Measurements from ENCODE around the gene C10orf90. TPM values are rescaled to one million over a fixed set of nuclear protein-coding genes. Genes with fewer than 3 reads are reported as not detected.

Gene C10orf90
- total RNA-seq, 2 experiments from 2014 or later, result not detected

GRCh38 chr10:126468876-126469643 lies 201.4 kb downstream of the C10orf90 start:
- no peak overlapping the region for H3K4me3 Mint-ChIP-seq
- no peaks in the 10 kb centered on the region for H3K27me3 Mint-ChIP-seq
- no peak for DNase-seq
- peak; percentile 30 for ATAC-seq
- no peaks in the 10 kb centered on the region for H3K9me3 Mint-ChIP-seq (ENCODE audit: low read depth)
- no peak overlapping the region for H3K27ac Mint-ChIP-seq
- CTCF ChIA-PET, result no interaction called here
- H3K36me3 Mint-ChIP-seq, result no peaks in the 10 kb centered on the region
- H3K4me1 Mint-ChIP-seq, result peaks cover 7% of the 10 kb centered on the region

- CTCF ChIA-PET, result no interaction called here
- Mint-ChIP-seq H3K9me3 (ENCODE audit: low read depth) (no peaks in the 10 kb centered on the region), H3K4me3 (no peak overlapping the region), H3K27me3 (no peaks in the 10 kb centered on the region), H3K4me1 (peaks cover 7% of the 10 kb centered on the region), H3K27ac (no peak overlapping the region), H3K36me3 (no peaks in the 10 kb centered on the region)
- DNase-seq (no peak), ATAC-seq (no peak)
Observed at GRCh38 chr10:126468467-126468866, 202.0 kb downstream of the C10orf90 start.

GRCh38 chr10:126465771-126466170 lies 204.7 kb downstream of the C10orf90 start:
- Mint-ChIP-seq H3K27me3 (no peaks in the 10 kb centered on the region), H3K36me3 (no peaks in the 10 kb centered on the region), H3K9me3 (ENCODE audit: low read depth) (no peaks in the 10 kb centered on the region), H3K4me3 (no peak overlapping the region), H3K27ac (no peak overlapping the region), H3K4me1 (peaks cover 7% of the 10 kb centered on the region)
- CTCF ChIA-PET, result no interaction called here
- no peak for ATAC-seq
- no peak for DNase-seq

GRCh38 chr10:126463286-126463685 lies 207.2 kb downstream of the C10orf90 start:
- H3K4me1 Mint-ChIP-seq, result no peaks in the 10 kb centered on the region
- CTCF ChIA-PET, result no interaction called here
- no peak for ATAC-seq

GRCh38 chr10:126461289-126461940 lies 209.1 kb downstream of the C10orf90 start:
- no peak for DNase-seq
- Mint-ChIP-seq H3K4me3 (no peak overlapping the region), H3K4me1 (no peaks in the 10 kb centered on the region), H3K9me3 (ENCODE audit: low read depth) (no peaks in the 10 kb centered on the region), H3K27me3 (no peaks in the 10 kb centered on the region), H3K36me3 (no peaks in the 10 kb centered on the region), H3K27ac (no peak overlapping the region)
- ATAC-seq, result no peak
- CTCF ChIA-PET, result no interaction called here

More at GRCh38 chr10:126463286-126463685, 207.2 kb downstream of the C10orf90 start:
- H3K27me3 Mint-ChIP-seq, result no peaks in the 10 kb centered on the region
- H3K27ac Mint-ChIP-seq, result no peak overlapping the region
- H3K4me3 Mint-ChIP-seq, result no peak overlapping the region
- no peaks in the 10 kb centered on the region for H3K9me3 Mint-ChIP-seq (ENCODE audit: low read depth)
- no peak for DNase-seq
- H3K36me3 Mint-ChIP-seq, result no peaks in the 10 kb centered on the region

DNA sequence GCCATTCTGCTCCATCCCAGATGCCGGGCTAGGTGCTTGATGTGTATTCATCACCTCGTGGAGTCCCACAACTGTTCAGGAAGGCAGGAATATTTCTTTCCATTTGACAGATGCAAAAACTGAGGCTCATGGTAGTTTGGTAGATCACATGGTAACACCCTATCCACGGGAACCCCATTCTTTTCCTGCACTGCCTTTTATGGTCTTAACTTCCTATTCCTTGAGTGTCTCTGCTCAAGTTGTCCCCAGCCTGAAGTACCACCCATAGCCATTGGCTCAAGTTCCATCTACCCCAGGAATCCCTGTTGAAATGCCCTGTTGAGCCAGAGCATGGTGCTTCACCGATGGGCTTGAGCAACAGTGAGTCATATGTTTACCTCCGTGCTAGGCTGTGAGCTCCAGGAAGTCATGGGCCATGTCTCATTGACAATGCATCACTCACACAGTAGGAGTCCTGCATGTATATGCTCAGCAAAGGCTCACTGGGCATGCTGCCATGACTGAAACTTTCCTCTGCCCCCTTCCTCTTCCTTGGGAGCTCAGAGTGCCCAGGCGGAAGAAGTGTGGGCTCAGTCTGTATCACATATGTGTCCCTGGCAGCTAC lies 210.5 kb downstream of the C10orf90 start:
- DNase-seq, result no peak
- Mint-ChIP-seq H3K4me3 (no peak overlapping the region), H3K27ac (no peak overlapping the region), H3K36me3 (no peaks in the 10 kb centered on the region), H3K9me3 (ENCODE audit: low read depth) (no peaks in the 10 kb centered on the region), H3K4me1 (no peaks in the 10 kb centered on the region), H3K27me3 (no peaks in the 10 kb centered on the region)
- CTCF ChIA-PET, result no interaction called here
- ATAC-seq, result no peak

DNA sequence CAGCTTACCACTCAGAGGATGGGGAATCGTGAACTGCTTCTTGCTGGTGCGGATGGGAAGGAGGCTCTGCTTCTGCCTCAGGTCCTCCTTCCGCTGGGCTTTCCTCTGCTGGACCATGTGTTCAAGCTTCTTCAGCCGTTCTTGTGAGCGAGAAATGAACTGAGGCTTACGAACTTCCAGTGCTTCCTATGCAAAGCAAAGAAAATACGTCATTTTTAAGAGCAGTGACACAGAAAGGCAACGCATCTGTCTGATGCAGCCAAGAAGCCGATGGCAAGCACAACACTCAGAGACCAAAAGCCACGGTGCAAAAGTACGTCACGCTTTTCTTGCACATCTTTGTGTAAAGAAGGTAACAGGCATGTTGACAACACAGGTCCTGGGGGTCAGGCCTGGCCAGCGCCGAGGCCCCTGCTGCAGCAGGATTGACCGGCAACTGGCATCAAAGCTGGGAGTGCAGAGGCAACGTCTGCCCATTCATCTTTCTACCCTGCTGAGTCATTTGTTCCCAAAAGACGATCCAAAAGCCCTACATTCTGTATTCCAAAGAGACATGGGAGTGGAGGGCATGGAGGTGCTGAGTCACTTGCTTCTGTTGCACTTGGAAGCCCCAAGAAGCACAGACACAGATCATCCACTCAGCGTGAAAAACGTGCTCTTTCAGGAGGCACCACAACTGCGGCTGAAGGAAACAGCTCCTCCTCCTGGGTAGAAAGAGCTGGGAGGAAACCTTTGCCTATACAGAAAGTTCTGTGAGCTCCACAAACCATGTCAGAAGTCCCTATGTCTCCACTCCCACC lies 211.3 kb downstream of the C10orf90 start:
- H3K4me1 Mint-ChIP-seq, result no peaks in the 10 kb centered on the region
- DNase-seq (no peak), ATAC-seq (no peak)
- H3K9me3 Mint-ChIP-seq (ENCODE audit: low read depth), result no peaks in the 10 kb centered on the region
- CTCF ChIA-PET, result no interaction called here
- no peaks in the 10 kb centered on the region for H3K36me3 Mint-ChIP-seq
- H3K4me3 Mint-ChIP-seq, result no peak overlapping the region
- H3K27me3 Mint-ChIP-seq, result no peaks in the 10 kb centered on the region
- no peak overlapping the region for H3K27ac Mint-ChIP-seq

DNA sequence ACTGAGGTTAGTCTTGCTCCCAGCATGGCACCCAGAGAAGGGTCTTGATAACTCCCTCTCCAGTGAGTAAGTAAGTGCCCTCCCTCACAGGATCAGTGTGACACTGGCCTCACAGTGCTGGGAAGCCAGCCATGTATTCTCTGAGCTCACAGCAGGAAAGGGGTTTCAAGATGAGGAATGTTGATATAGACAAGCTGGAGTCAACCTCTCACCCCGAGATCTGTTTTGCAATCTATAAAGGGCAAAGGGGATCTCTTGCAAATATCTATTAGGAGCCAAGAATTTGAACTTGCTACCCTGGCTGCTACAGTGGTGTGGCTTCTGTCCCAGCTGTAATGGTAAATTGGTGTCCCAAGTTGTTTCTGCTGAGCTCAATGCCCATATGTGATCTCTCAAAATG lies 212.0 kb downstream of the C10orf90 start:
- no peak overlapping the region for H3K27ac Mint-ChIP-seq
- no peaks in the 10 kb centered on the region for H3K36me3 Mint-ChIP-seq
- H3K27me3 Mint-ChIP-seq, result no peaks in the 10 kb centered on the region
- no peaks in the 10 kb centered on the region for H3K4me1 Mint-ChIP-seq
- ATAC-seq (no peak), DNase-seq (no peak)
- no peaks in the 10 kb centered on the region for H3K9me3 Mint-ChIP-seq (ENCODE audit: low read depth)
- CTCF ChIA-PET, result no interaction called here
- H3K4me3 Mint-ChIP-seq, result no peak overlapping the region

GRCh38 chr10:126456632-126457031 lies 213.9 kb downstream of the C10orf90 start:
- H3K4me1 Mint-ChIP-seq, result no peaks in the 10 kb centered on the region
- DNase-seq, result no peak
- no peak overlapping the region for H3K4me3 Mint-ChIP-seq
- no peaks in the 10 kb centered on the region for H3K27me3 Mint-ChIP-seq
- H3K36me3 Mint-ChIP-seq, result no peaks in the 10 kb centered on the region
- H3K27ac Mint-ChIP-seq, result no peak overlapping the region
- no peaks in the 10 kb centered on the region for H3K9me3 Mint-ChIP-seq (ENCODE audit: low read depth)
- ATAC-seq, result no peak
- CTCF ChIA-PET, result no interaction called here

- CTCF ChIA-PET, result no interaction called here
- Mint-ChIP-seq H3K4me1 (no peaks in the 10 kb centered on the region), H3K36me3 (no peaks in the 10 kb centered on the region), H3K9me3 (ENCODE audit: low read depth) (peaks cover 3% of the 10 kb centered on the region), H3K27ac (no peak overlapping the region), H3K4me3 (no peak overlapping the region), H3K27me3 (no peaks in the 10 kb centered on the region)
- ATAC-seq (no peak), DNase-seq (no peak)
Observed at GRCh38 chr10:126455766-126456405, 214.6 kb downstream of the C10orf90 start.

DNA sequence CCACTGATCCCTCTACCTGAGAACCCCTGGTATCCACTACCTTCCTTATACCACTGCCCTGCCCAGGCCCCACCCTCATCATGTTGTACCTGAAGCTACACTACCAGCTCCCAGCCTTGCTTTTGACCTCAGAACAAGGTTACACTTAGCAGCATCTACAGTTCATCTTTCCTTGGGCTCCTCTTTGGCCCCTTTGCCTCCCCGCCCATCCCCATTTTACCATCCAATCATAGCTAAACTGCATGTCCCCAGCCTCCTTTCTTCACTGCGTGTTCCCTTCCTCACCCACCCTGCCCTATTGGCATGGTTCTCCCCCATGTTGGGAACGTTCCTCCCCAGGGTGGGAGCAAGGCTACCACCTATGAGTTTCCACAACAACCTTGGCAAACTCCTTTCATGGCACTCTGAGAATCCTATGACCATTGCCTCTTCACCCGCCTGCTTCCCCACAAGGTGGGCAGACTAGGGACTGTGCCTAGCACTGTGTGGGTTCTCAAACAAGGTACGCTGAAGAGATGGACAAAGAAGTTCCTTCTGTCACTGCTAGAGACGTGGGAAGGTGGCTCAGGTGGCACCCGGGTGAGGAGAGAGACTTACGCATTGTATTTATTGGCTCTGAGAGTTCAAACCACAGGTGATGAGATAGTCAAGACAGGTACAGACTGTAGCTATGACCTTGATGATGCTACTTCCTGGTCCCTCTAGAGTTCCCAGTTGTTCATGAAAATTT lies 215.3 kb downstream of the C10orf90 start:
- no peaks in the 10 kb centered on the region for H3K36me3 Mint-ChIP-seq
- no peaks in the 10 kb centered on the region for H3K4me1 Mint-ChIP-seq
- no peaks in the 10 kb centered on the region for H3K27me3 Mint-ChIP-seq
- no peak for ATAC-seq
- peaks cover 3% of the 10 kb centered on the region for H3K9me3 Mint-ChIP-seq (ENCODE audit: low read depth)
- CTCF ChIA-PET, result no interaction called here
- no peak overlapping the region for H3K27ac Mint-ChIP-seq
- H3K4me3 Mint-ChIP-seq, result no peak overlapping the region
- no peak for DNase-seq

DNA sequence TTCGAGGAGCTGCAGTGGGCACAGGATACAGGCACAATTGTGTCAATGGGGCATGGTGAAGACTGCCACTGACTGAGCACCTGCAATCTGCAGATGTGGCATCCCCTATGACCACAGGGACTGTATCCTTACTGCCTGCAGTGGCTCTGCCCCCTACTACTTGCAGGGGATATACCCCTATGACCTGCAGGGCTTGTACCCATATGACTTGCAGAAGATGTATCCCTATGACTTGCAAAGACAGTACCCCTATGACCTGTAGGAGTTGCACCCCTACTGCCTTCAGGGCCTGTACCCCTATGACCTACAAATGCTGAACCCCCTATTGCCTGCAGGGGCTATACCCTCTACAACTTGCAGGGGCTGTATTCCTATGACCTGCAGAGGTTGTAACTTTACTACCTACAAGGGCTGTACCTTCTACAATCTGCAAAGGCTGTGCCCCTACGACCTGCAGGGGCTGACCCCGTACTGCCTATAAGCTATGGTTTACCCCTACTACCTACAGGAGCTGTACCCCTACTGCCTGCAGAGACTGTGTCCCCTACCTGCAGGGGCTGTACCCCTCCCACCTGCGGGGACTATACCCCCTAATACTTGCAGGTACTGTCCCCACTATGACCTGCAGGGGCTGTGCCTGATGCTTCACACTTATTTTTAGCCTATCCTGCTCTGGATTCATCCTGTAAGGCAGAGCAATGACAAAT lies 216.3 kb downstream of the C10orf90 start:
- no peaks in the 10 kb centered on the region for H3K4me1 Mint-ChIP-seq
- no peak for DNase-seq
- no peaks in the 10 kb centered on the region for H3K27me3 Mint-ChIP-seq
- H3K27ac Mint-ChIP-seq, result no peak overlapping the region
- CTCF ChIA-PET, result no interaction called here
- H3K9me3 Mint-ChIP-seq (ENCODE audit: low read depth), result peaks cover 3% of the 10 kb centered on the region
- ATAC-seq, result no peak
- H3K36me3 Mint-ChIP-seq, result no peaks in the 10 kb centered on the region
- no peak overlapping the region for H3K4me3 Mint-ChIP-seq

Data from activated CD8-positive, alpha-beta memory T cell treated with anti-CD3 and anti-CD28 coated beads, Interleukin-2, amount 10 ng/mL, durations not matched to agents 7 days and 5 days (primary cell).